SKM-1 treated with dmso at 0.1 percent for 144 hours (cell line): ENCODE data around the gene RGS16.

Experiments used
- DNase-seq: peaks from one replicate; lab custom pipeline; 2025; ENCODE audit not compliant: unreplicated experiment; lab: John Stamatoyannopoulos, UW

RGS16 gene

GRCh38 chr1:182610606-182611194 lies 6.5 kb upstream of the RGS16 start:
- DNase-seq, result no peak

- no peak for DNase-seq
Measured at GRCh38 chr1:182608845-182609610, 4.8 kb upstream of the RGS16 start.

GRCh38 chr1:182608236-182608635 lies 4.0 kb upstream of the RGS16 start:
- no peak for DNase-seq

GRCh38 chr1:182607566-182607965 lies 3.4 kb upstream of the RGS16 start:
- DNase-seq, result no peak

- DNase-seq, result no peak
Measured at GRCh38 chr1:182603646-182604174, 479 bp downstream of the RGS16 start.

GRCh38 chr1:182602935-182603645 lies 1.1 kb downstream of the RGS16 start:
- no peak for DNase-seq

GRCh38 chr1:182601913-182602312 lies 2.3 kb downstream of the RGS16 start:
- no peak for DNase-seq

- DNase-seq, result peak; percentile 87
Measured at GRCh38 chr1:182601416-182601786, 2.8 kb downstream of the RGS16 start.

GRCh38 chr1:182600745-182601415 lies 3.3 kb downstream of the RGS16 start:
- DNase-seq, result no peak

- no peak for DNase-seq
Measured at GRCh38 chr1:182600036-182600713, 4.0 kb downstream of the RGS16 start.

GRCh38 chr1:182599339-182599738 lies 4.8 kb downstream of the RGS16 start:
- no peak for DNase-seq

- DNase-seq, result no peak
Measured at GRCh38 chr1:182598296-182598695, 5.9 kb downstream of the RGS16 start.

GRCh38 chr1:182596934-182597333 lies 7.3 kb downstream of the RGS16 start:
- DNase-seq, result no peak

GRCh38 chr1:182595641-182596240 lies 8.4 kb downstream of the RGS16 start:
- peak; percentile 77 for DNase-seq

GRCh38 chr1:182589931-182590330 lies 14.3 kb downstream of the RGS16 start:
- no peak for DNase-seq

- DNase-seq, result no peak
Measured at GRCh38 chr1:182589520-182589919, 14.7 kb downstream of the RGS16 start.

GRCh38 chr1:182588500-182589396 lies 15.4 kb downstream of the RGS16 start, which contains the start of gene RNASEL:
RNASEL (minus strand) TSS chr1:182589256; CDS start chr1:182586806, 2,450 bp downstream.
- DNase-seq, result peak; percentile 82

- DNase-seq, result no peak
Measured at GRCh38 chr1:182587666-182588499, 16.3 kb downstream of the RGS16 start.
